Mucosa of descending colon (tissue), 3 donors: ENCODE data around the gene ELP5. TPM values are rescaled to one million over a fixed set of nuclear protein-coding genes. Genes with fewer than 3 reads are reported as not detected.

Source experiments
- ATAC-seq: fragments of 200-7000 bp; cut with Tn5 transposase; one replicate; pipeline ENCODE4 v1.9.1; 2020; ENCODE audit warnings: mild to moderate bottlenecking, moderate library complexity
- DNase-seq, 3 donors: peaks; one replicate each; pipeline ENCODE4 v3.0.0-alpha.2; 2020
- H3K36me3 ChIP-seq: fragments of 200-600 bp; one replicate; pipeline ENCODE4 v1.8.0; 2021; ENCODE audit warnings: low read depth, mild to moderate bottlenecking
- H3K4me1 ChIP-seq: fragments of 200-600 bp; one replicate; pipeline ENCODE4 v1.8.0; 2021; ENCODE audit warnings: low read depth, mild to moderate bottlenecking
- H3K4me3 ChIP-seq: fragments of 200-600 bp; one replicate; pipeline ENCODE4 v1.8.0; 2021; ENCODE audit warnings: mild to moderate bottlenecking
- H3K9me3 ChIP-seq: fragments of 200-600 bp; one replicate; pipeline ENCODE4 v1.8.0; 2021; ENCODE audit warnings: mild to moderate bottlenecking
- CTCF ChIP-seq: fragments of 200-600 bp; IDR thresholded peaks from one replicate; pipeline ENCODE4 v1.8.0; 2022; ENCODE audit warnings: antibody characterized with exemption, mild to moderate bottlenecking
- intact Hi-C, 2 donors: fragments of 100-400 bp; cut with DNase I in 1 of 2; cut with micrococcal nuclease in 1 of 2; formaldehyde crosslinking; loops; one replicate each; pipeline versions ENCODE4 v1.11.0 to v1.11.1; 2022; cut with DNase I, micrococcal nuclease
- total RNA-seq, 3 donors: library from RNA; stranded (reverse); fragmentation: NEBNext Ultra II Directional in 2 of 3; extraction: Animal tissue kit (Norgen Biotek cat#: 25700) in 2 of 3; gene quantifications; one replicate each; pipeline versions ENCODE4 v1.2.1 to v1.2.4, GENCODE V29; 2021 to 2023
- donor health status: DM: no; HTN: no; CAD: no; lungs with moderate emphysema.
- donor health status: DM: no; HTN: no; CAD: no.
- donor health status: DM: no; HTN: yes; CAD: no.

Gene ELP5
- total RNA-seq, 3 donors from 2014 or later = 34.9 to 45.6 (median 42.2) TPM

DNA sequence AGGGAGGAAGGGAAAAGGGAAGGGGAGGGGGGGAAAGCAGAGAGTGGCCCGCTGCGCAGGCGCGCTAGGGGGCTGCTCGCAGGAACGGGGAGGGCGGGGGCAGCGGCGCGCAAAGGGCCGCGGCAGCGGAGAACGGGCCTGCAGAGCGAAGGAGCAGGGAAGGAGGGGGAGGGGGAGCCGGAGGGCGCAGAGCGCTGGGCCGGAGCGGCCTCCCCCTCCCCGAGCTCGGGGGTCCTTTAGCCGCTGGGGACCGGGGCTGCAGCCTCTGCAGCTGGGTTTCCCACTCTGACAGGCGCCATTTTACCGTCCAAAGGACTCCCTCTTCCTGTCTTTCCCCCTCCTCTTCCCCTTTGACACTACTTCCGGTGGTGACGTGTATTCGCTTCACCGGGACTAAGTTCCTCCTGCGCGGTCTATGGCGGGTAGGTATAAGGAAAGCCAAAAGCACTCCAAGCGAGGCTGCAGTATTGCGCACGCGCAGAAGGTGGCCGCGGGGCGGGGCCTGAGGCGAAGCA lies 297 bp upstream of the ELP5 start, which contains the start of gene CTDNEP1:
Gene CTDNEP1 (minus strand): TSS at position 74 of the 515 bp plus-strand sequence. CDS start 438 bp downstream, outside the sequence.
- peaks cover 24% of the 10 kb centered on the region for H3K4me1 ChIP-seq
- H3K36me3 ChIP-seq = no peaks in the 10 kb centered on the region
- peak; percentile 98 to 99 (median 98) for DNase-seq
- H3K4me3 ChIP-seq = peak within 1 kb of the TSS; percentile 85
- intact Hi-C loops = no loop called here
- ATAC-seq = peak; percentile 82
- H3K9me3 ChIP-seq = no peaks in the 10 kb centered on the region
- TF ChIP-seq CTCF = no peak

- Histone ChIP-seq H3K4me3 (no peak overlapping the region), H3K4me1 (peaks cover 33% of the 10 kb centered on the region), H3K36me3 (no peaks in the 10 kb centered on the region), H3K9me3 (no peaks in the 10 kb centered on the region)
- no peak for ATAC-seq
- no peak for DNase-seq
- no peak for TF ChIP-seq CTCF
- intact Hi-C loops = no loop called here
Measured at GRCh38 chr17:7253082-7253481, 1.1 kb downstream of the ELP5 start.

GRCh38 chr17:7254511-7254910 lies 2.5 kb downstream of the ELP5 start:
- no peak for DNase-seq
- no peaks in the 10 kb centered on the region for H3K9me3 ChIP-seq
- H3K4me1 ChIP-seq = peaks cover 37% of the 10 kb centered on the region
- TF ChIP-seq CTCF = no peak
- intact Hi-C loops = no loop called here
- no peak for ATAC-seq
- no peak overlapping the region for H3K4me3 ChIP-seq
- H3K36me3 ChIP-seq = no peaks in the 10 kb centered on the region

DNA sequence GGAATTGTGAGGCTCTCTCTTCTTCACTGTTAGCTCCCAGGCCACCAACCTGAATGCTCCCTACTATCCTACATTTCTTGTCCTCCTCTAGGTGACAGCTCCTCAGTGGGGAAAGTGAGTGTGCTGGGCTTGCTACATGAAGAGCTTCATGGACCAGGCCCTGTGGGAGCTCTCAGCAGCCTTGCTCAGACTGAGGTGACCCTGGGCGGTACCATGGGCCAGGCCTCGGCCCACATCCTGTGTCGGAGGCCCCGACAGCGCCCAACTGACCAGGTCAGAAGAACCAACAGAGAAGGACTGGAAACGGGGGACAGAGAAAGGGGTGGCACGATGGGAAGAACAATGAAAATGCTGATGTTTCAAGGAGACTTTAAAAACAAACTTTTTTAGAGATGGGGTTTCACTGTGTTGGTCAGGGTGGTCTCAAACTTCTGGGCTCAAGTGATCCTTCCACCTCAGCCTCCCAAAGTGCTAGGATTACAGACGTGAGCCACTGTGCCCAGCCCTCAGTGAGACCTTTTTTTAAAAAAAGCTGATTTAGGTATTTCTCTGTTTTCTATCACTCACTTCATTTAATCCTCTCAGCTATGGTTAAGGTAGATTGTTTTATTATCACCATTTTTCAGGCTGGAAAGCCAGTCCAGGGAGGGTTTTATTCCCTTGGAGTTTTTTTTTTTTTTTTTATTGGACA lies 4.9 kb downstream of the ELP5 start:
- intact Hi-C loops = no loop called here
- H3K4me3 ChIP-seq = no peak overlapping the region
- H3K4me1 ChIP-seq = peaks cover 30% of the 10 kb centered on the region
- no peaks in the 10 kb centered on the region for H3K9me3 ChIP-seq
- no peaks in the 10 kb centered on the region for H3K36me3 ChIP-seq
- DNase-seq (no peak), ATAC-seq (no peak)
- TF ChIP-seq CTCF = no peak

DNA sequence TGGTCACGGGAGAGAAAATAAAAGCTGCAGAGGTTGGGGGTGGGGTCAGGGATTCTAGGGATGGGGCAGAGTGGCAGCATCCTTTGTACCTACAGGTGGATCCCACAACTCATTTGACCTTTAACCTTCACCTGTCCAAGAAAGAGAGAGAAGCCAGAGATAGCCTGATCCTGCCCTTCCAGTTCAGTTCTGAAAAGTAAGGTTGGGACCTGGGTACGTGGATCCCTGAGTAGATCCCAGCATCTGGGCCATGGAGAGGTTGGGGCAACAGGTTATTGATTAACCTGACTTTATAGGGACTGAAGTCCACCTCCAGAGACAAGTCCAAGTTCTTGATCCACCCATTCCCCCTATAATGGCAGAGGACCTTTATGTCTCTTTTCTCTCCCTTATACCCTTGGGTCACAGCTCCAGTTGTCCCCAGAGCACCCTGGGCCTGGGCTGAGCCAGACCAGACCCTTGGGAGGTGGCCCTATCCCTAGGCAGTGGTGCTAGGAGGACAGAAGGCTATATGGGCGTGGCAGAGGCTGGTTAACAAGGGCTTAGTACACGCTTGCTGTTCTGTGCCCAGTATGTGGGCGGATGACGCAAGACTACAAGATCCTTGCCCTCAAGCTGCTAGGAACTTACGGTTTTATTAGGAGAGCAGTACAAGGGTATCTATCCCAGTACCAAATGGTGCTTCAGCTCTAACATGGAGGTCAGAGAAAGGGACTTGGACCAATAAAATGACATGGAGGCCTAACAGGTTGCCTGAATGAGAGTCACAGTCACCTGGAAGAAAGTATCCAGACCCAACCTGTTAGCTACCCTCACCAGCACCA lies 6.9 kb downstream of the ELP5 start:
- ATAC-seq (peak; percentile 50), DNase-seq (peak; percentile 83 to 89 (median 85))
- no peak for TF ChIP-seq CTCF
- Histone ChIP-seq H3K4me3 (no peak overlapping the region), H3K36me3 (no peaks in the 10 kb centered on the region), H3K4me1 (peaks cover 23% of the 10 kb centered on the region), H3K9me3 (no peaks in the 10 kb centered on the region)
- intact Hi-C loops = no loop called here
